Esophagus squamous epithelium (tissue), 4 donors: ENCODE results near the gene CCDC116.

ENCODE experiments used
- POLR2A ChIP-seq, 4 donors: fragments of 450-650 bp; IDR thresholded peaks; one replicate each; pipeline ENCODE4 v1.6.1; 2017; ENCODE audit warnings: antibody characterized with exemption in 4 of 4, mild to moderate bottlenecking in 4 of 4, moderate library complexity in 3 of 4
- TF ChIP-seq, protein P1 (sequence below), 6 experiments: fragments of 450-650 bp in 4 of 6; fragments of 200-600 bp in 2 of 6; sonication (generic) in 2 of 6; IDR thresholded peaks; one replicate each; pipeline ENCODE4 v1.5.1; 2016 to 2019; ENCODE audit warnings: antibody characterized with exemption in 6 of 6, mild to moderate bottlenecking in 4 of 6, moderate library complexity in 4 of 6

GRCh38 chr22:21672107-21672629 is 39.6 kb downstream of the CCDC116 start:
- TF ChIP-seq, protein P1, sequence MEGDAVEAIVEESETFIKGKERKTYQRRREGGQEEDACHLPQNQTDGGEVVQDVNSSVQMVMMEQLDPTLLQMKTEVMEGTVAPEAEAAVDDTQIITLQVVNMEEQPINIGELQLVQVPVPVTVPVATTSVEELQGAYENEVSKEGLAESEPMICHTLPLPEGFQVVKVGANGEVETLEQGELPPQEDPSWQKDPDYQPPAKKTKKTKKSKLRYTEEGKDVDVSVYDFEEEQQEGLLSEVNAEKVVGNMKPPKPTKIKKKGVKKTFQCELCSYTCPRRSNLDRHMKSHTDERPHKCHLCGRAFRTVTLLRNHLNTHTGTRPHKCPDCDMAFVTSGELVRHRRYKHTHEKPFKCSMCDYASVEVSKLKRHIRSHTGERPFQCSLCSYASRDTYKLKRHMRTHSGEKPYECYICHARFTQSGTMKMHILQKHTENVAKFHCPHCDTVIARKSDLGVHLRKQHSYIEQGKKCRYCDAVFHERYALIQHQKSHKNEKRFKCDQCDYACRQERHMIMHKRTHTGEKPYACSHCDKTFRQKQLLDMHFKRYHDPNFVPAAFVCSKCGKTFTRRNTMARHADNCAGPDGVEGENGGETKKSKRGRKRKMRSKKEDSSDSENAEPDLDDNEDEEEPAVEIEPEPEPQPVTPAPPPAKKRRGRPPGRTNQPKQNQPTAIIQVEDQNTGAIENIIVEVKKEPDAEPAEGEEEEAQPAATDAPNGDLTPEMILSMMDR (IDR thresholded peaks at IDR 0.05): no peak
- TF ChIP-seq POLR2A (IDR thresholded peaks at IDR 0.05): no peak
